HG02973 (cell line): ENCODE results near the gene MAN1A1.
"Not testable (repeated sequence)": the region's sequence is repeated elsewhere in the genome, so short reads cannot be mapped to it uniquely, and the experiment has no call there.

Experiments
- ATAC-seq: cut with Tn5 transposase; IDR thresholded peaks from one replicate; pipeline ENCODE4 v1.9.1; 2021; ENCODE audit warnings: moderate library complexity; ENCODE audit not compliant: unreplicated experiment

MAN1A1 gene

DNA sequence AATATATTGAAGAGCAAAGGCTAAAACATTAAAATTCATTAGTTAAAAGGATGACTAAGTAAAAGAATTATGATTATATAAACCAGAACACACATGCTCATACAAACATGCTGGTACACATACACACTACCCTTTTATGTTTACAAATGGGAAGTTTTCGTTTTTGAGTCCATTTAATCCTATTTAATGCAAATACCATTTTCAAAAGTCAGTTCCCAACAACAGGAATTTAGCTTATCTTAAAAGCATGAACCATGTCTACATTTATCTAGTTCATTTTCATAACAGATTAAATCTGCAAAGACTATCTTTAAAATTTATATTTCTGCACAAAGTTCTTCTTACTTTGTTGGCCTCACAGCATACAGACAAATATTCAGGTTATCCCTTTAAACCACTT lies 42.5 kb downstream of the MAN1A1 start:
- ATAC-seq, result no peak

DNA sequence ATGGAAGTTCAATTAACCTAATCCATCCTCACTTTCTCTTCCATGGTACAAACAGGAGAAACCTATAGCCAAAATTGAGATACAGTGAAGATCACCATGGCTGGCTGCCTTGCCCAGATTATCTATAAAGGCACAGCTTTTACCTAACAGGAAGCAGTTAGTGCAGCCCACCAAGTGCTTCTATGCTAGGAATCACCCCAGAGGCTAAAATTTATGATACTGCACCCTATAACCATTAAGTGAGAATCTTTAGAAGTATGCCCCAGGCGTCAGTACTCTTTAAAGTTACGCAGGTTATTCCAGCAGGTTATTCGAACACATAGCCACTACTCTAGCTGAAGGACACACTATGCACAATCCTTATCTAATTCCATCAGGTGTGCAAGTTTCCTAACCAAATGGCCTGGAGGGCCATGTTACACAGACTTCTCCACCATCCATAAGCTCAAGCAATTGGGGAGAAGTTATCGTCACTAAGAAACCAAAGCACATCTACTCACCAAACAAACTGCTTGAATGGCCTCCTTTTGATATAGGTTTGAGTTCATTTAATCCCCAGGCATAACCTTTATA lies 43.1 kb downstream of the MAN1A1 start:
- no peak for ATAC-seq

DNA sequence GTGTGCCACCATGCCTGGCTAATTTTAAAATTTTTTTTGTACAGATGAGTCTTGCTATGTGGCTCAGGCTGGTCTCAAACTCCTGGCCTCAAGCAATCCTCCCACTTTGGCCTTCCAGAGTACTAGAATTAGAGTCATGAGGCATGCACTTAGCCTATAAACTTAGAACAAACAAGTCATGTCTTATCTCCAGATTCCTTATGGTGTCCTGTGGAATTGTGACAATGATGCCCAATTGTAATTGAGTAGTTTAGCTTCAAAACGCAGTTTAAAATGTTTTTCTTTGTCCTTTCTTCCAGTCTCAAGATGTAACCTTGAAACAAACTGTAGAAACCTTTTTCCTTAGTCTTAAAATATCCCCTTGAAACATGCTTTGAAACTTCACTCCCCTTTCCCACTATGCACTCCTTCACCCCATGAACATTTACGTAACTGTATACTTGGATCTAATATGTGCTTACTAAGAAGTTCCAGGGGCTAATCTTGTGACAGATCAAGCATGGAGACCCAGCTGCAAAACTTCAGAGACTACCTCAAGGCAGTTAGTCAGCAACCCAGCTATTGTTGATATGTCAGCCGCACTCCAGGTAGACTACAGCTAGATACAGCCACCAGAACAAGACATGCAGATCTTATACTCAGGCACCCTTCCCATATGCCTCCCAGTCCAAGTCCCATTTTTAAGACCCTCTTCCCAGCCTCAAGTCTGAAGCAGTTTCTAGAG lies 46.2 kb downstream of the MAN1A1 start:
- no peak for ATAC-seq

GRCh38 chr6:119301429-119301828 lies 48.1 kb downstream of the MAN1A1 start:
- no peak for ATAC-seq

DNA sequence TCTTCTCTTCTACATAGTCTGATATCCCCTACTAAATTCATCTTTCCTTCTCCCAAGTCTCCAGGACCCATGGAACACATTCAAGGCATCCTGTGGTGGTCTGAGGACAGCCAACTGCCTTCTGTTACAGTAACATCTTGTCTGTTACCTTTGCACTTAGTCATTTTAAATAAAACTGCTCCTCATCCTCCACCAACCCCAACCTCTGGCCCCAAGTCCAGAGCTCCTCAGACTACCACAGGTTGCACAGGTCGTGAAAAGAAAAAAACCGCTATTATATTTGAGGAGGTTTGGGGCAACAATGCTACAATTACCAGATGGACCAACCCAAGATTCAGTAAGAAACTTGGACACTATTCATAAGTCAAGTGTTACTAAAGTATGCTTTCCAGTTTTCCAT lies 49.9 kb downstream of the MAN1A1 start:
- no peak for ATAC-seq

DNA sequence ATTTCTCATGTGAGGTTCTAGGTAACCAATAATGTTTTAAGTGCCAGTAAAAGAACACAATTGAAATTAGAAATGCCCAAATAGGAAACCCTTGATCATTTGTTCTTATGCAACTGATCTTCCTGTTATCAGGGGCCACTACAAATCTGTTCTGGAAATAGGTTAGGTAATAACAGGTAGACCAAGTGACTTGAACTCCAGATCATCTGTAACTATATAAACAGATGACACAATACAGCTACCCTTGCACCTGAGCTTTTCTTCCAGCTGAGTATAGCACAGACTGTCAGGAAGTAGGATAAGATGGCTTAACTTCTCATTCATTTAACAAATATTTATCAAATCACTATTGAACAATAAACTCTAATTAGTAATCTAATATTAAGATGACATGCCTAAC lies 52.5 kb downstream of the MAN1A1 start:
- no peak for ATAC-seq

- ATAC-seq, result no peak
These were observed 53.2 kb downstream of the MAN1A1 start for GRCh38 chr6:119296036-119297035.

- ATAC-seq, result peak; percentile 91
These were observed 54.6 kb downstream of the MAN1A1 start for GRCh38 chr6:119294984-119295383.

DNA sequence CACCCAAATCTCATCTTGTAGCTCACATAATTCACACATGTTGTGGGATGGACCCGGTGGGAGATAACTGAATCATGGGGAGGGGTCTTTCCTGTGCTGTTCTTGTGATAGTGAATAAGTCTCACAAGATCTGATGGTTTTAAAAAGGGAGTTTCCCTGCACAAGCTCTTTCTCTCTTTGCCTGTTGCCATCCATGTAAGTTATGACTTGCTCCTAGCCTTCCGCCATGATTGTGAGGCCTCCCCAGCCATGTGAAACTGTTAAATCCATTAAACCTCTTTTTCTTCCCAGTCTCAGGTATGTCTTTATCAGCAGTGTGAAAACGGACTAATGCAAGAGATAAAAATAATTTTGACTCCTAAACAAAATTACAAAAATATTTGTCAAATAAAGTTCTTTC lies 58.5 kb downstream of the MAN1A1 start:
- not testable (repeated sequence) for ATAC-seq

DNA sequence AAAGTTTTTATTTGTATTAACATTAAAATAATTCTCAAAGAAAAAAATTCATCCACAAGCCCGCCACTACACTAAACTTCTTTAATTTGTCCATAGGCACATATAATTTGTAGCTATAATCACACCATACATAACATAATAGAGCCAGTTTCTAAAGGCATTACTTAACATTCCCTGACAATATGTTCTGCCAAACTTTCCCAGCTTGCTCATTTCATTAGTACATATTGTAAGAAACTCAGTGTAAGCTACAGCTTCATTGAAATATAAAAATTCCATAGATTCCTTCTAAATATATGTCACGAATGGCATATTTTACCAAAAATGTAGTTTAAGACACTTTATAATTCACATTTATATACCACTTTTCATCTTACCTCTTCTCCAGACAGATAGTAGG lies 59.3 kb downstream of the MAN1A1 start:
- ATAC-seq, result no peak

DNA sequence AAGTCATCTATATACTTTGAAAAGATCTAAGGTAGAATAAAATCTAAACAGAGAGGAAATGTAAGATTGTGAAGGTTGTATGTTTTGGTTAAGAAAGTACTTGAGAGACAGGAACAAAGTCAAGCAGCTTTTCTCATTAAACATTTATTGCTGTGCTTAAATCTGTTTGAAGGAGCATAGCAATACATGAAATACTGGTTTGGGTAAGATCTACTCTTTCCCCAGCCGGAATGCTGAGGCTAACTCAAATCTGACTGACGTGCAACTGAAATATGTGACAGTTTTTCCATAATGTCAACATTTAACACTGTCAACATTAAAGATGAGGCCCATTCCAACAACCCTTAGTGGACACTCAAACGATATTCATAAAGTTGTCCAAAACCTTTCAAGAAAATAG lies 59.9 kb downstream of the MAN1A1 start:
- ATAC-seq, result no peak

GRCh38 chr6:119285908-119286625 lies 63.5 kb downstream of the MAN1A1 start:
- ATAC-seq, result no peak

DNA sequence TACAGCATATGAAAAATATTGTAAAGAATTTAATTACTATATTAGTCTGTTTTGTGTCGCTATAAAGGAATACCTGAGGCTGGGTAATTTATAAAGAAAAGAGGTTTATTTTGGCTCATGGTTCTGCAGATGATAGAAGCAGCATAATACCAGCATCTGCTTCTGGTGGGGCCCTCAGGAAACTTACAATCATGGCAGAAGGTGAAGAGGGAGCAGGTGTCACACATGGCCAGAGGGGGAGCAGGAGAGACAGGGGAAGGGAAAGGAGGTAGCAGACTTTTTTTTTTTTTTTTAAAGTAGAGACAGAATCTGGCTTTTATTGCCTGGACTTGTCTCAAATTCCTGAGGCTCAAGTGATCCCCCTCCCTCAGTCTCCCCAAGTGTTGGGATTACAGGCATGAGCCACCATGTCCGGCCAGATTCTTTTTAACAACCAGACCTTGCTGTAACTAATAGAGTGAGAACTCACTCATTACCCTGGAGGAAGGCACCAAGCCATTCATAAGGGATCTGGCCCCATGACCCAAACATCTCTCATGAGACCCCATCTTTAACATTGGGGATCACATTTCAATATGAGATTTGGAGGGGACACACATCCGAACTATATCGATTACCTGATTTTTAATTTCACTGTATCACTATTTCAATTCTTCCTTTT lies 64.6 kb downstream of the MAN1A1 start:
- ATAC-seq, result no peak

- no peak for ATAC-seq
These were observed 65.5 kb downstream of the MAN1A1 start for GRCh38 chr6:119283979-119284545.

DNA sequence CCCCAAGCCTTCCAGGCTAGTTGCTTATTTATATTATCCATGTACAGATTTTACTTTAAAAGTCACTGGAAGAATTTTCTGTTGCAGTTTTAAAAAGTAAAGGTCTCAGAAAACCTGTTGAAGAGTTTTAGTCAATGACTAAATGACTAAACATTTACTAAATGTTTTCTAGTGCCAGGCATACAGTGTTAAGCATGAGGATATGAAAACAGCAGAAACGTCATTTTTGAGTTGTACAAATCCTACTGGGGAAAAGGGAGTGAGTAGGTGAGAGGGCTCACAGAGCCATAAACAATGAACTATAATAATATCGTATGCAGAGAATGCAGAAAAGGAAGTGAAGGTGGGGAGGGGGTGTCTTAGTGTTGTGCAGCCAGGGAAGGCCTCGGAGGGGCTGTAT lies 66.3 kb downstream of the MAN1A1 start:
- ATAC-seq, result no peak

- no peak for ATAC-seq
These were observed 68.9 kb downstream of the MAN1A1 start for GRCh38 chr6:119280668-119281067.

DNA sequence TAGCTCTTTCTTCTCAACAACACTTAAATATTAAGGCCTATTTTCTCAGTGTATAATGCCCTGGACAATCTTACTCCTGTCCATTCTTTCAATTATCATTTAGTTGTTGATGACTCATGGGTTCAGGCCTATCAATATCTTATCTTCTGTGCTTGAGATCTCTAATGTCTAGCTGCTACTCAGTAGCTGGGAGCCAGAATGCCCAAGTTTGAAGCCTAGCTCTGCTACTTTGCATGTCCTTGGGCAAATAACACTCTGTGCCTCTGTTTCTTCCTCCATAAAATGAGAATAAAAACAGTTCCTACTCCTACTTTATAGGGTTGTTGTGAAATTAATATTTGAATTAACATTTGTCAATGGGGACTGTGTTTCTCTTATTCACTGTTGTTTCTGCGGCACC lies 69.5 kb downstream of the MAN1A1 start:
- no peak for ATAC-seq

- ATAC-seq, result no peak
These were observed 70.9 kb downstream of the MAN1A1 start for GRCh38 chr6:119278625-119279024.

DNA sequence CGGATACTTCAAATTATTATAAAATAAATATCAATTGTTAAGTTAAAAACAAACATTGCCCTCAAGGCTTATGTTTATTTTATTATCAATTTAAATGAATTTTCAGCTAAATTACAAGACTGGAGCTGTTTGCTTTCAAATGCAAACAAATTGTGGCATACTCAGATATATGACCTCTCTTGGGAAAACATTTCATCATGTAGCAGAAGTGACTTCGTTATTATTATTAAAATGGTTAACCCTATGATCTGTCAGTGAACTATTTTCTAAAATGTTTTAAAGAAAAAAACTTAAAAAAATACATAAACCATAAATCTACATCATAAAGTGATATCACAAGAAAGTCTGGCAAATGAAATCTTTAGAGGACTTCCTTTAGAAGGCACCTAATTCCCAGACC lies 72.5 kb downstream of the MAN1A1 start:
- ATAC-seq, result no peak

GRCh38 chr6:119276211-119276610 lies 73.3 kb downstream of the MAN1A1 start:
- no peak for ATAC-seq
